Activated T-cell treated with anti-CD3 and anti-CD28 coated beads, Interleukin-2, amount 50 U/mL, for 72 hours (primary cell): Measurements from ENCODE around the gene CHAT. TPM values are rescaled to one million over a fixed set of nuclear protein-coding genes. Genes with fewer than 3 reads are reported as not detected.
"Not testable (repeated sequence)": the region's sequence is repeated elsewhere in the genome, so short reads cannot be mapped to it uniquely, and the experiment has no call there.

Experiments
- ATAC-seq, 2 donors: fragments of 150-1000 bp; cut with Tn5 transposase; replicated peaks in 1 of 2; 2 replicates each; pipeline ENCODE4 v1.10.0; 2021; ENCODE audit warnings: moderate library complexity in 2 of 2, mild to moderate bottlenecking in 1 of 2
- DNase-seq, 2 donors: peaks; one replicate each; pipeline ENCODE4 v3.0.0; 2021 to 2022; ENCODE audit warnings: mixed read lengths in 1 of 2
- H3K27ac Mint-ChIP-seq: one replicate; pipeline ENCODE4 v1.8.0; 2022; ENCODE audit warnings: mild to moderate bottlenecking, moderate library complexity, mixed read lengths
- H3K27me3 Mint-ChIP-seq: one replicate; pipeline ENCODE4 v1.8.0; 2022; ENCODE audit warnings: low read depth, mixed read lengths
- H3K36me3 Mint-ChIP-seq, 2 donors: one replicate each; pipeline ENCODE4 v1.8.0; 2022; ENCODE audit warnings: mixed read lengths in 2 of 2, mild to moderate bottlenecking in 1 of 2; ENCODE audit not compliant: insufficient read depth in 2 of 2
- H3K4me1 Mint-ChIP-seq: one replicate; pipeline ENCODE4 v1.8.0; 2022; ENCODE audit warnings: low read depth, mixed read lengths
- H3K4me3 Mint-ChIP-seq, 2 donors: one replicate each; pipeline ENCODE4 v1.8.0; 2022; ENCODE audit warnings: mild to moderate bottlenecking in 2 of 2, mixed read lengths in 2 of 2, moderate library complexity in 2 of 2
- H3K9me3 Mint-ChIP-seq, 2 donors: one replicate each; pipeline ENCODE4 v1.8.0; 2022; ENCODE audit warnings: mixed read lengths in 2 of 2
- total RNA-seq, 2 donors: library from RNA; stranded (reverse); gene quantifications; one replicate each; pipeline ENCODE4 v1.2.3, GENCODE V29; 2022

Gene CHAT
- total RNA-seq, 2 donors from 2014 or later: 0.14 TPM; not detected in 1

DNA sequence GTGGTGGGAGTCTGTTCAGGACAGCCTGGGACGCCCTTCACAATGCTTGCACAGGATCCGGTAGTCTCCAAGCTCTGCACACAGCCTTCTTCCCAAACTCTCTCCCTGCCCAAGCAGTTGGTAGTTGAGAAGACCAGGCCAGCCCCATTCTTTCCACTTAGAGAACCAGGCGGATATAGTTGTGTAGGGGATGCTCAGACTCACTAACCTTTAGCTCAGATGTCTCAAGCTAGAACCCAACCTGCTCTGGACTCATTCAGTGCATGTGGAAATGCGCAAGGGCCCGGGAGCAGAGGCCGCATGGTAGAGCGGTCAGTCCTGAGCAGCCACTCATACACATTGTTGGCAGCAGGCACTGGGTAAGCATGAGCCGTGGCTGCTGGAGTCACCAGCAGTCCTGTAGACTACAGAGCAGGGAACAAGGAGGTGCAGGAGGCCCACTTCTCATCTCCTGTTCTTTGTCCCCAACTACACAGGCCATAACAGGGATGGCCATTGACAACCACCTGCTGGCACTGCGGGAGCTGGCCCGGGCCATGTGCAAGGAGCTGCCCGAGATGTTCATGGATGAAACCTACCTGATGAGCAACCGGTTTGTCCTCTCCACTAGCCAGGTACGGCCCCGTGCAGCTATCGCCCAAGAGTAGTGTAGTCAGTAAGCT is 48.5 kb downstream of the CHAT start:
- Mint-ChIP-seq H3K27ac (no peak overlapping the region), H3K9me3 (peaks cover 4 to 9% of the 10 kb centered on the region in 2 donors), H3K27me3 (no peaks in the 10 kb centered on the region), H3K4me3 (no peak overlapping the region), H3K36me3 (peaks cover 0 to 10% of the 10 kb centered on the region in 2 donors), H3K4me1 (no peaks in the 10 kb centered on the region)
- no peak for DNase-seq
- no peak for ATAC-seq

GRCh38 chr10:49663596-49663995 is 49.8 kb downstream of the CHAT start:
- no peak for ATAC-seq
- Mint-ChIP-seq H3K4me1 (no peaks in the 10 kb centered on the region), H3K27me3 (no peaks in the 10 kb centered on the region), H3K27ac (no peak overlapping the region), H3K4me3 (no peak overlapping the region), H3K9me3 (peaks cover 4 to 9% of the 10 kb centered on the region in 2 donors), H3K36me3 (peaks cover 0 to 9% of the 10 kb centered on the region in 2 donors)
- DNase-seq: no peak

- Mint-ChIP-seq H3K36me3 (peaks cover 0 to 2% of the 10 kb centered on the region in 2 donors), H3K4me1 (no peaks in the 10 kb centered on the region), H3K27me3 (no peaks in the 10 kb centered on the region), H3K4me3 (no peak overlapping the region), H3K9me3 (peaks cover 1 to 3% of the 10 kb centered on the region in 2 donors), H3K27ac (no peak overlapping the region)
- ATAC-seq (no peak), DNase-seq (no peak)
Measured at GRCh38 chr10:49664006-49664841, 50.4 kb downstream of the CHAT start.

DNA sequence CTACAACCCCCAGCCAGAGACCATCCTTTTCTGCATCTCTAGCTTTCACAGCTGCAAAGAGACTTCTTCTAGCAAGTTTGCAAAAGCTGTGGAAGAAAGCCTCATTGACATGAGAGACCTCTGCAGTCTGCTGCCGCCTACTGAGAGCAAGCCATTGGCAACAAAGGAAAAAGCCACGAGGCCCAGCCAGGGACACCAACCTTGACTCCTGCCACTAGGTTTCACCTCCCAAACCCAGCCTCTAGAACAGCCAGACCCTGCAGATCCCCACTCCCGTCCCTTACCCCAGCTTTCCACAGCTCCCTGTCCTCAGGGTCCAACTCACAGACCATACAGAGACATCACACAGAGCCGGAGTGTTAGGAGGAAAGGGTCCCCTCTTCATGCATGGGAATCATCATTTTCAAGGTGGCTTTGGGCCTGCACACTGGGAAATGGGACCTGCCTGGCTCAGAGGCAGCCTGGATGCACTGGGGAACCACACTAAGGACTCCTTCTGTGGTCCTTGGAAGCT is 51.1 kb downstream of the CHAT start:
- H3K4me1 Mint-ChIP-seq: no peaks in the 10 kb centered on the region
- no peak for ATAC-seq

GRCh38 chr10:49666054-49666615 is 52.3 kb downstream of the CHAT start:
- H3K9me3 Mint-ChIP-seq: no peaks in the 10 kb centered on the region
- H3K4me3 Mint-ChIP-seq: no peak overlapping the region
- no peaks in the 10 kb centered on the region for H3K4me1 Mint-ChIP-seq
- peaks cover 4% of the 10 kb centered on the region for H3K27me3 Mint-ChIP-seq
- no peaks in the 10 kb centered on the region for H3K36me3 Mint-ChIP-seq
- ATAC-seq (no peak), DNase-seq (no peak)
- H3K27ac Mint-ChIP-seq: no peak overlapping the region

More for the DNA sequence above, 51.1 kb downstream of the CHAT start:
- Mint-ChIP-seq H3K27me3 (no peaks in the 10 kb centered on the region), H3K36me3 (peaks cover 0 to under 1% of the 10 kb centered on the region in 2 donors), H3K27ac (no peak overlapping the region), H3K4me3 (no peak overlapping the region), H3K9me3 (peaks cover 0 to under 1% of the 10 kb centered on the region in 2 donors)
- no peak for DNase-seq

DNA sequence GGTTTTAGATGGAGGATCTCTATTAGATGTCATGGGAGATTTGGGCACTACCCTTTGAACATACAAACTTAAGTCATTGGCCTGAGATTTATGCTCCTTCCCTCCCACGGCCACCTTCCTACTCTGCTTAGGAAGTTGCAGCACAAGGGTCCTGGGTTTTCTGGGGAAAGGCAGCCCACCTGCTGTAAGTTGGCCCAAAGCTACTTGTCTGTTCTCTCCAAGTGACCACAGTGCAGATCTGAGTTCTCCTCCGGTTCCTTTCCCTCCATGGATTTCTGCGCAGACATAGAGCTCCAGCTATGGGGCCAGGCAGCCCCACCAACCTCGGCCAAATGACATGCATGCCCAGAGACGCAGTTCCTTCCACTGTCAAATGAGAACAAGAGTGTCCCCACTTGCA is 52.8 kb downstream of the CHAT start:
- Mint-ChIP-seq H3K9me3 (no peaks in the 10 kb centered on the region), H3K36me3 (no peaks in the 10 kb centered on the region), H3K4me1 (no peaks in the 10 kb centered on the region), H3K27ac (no peak overlapping the region), H3K27me3 (peaks cover 10% of the 10 kb centered on the region), H3K4me3 (no peak overlapping the region)
- DNase-seq (no peak), ATAC-seq (no peak)

GRCh38 chr10:49667991-49668390 is 54.2 kb downstream of the CHAT start:
- H3K27ac Mint-ChIP-seq: no peak overlapping the region

GRCh38 chr10:49668684-49669083 is 54.8 kb downstream of the CHAT start:
- Mint-ChIP-seq H3K36me3 (no peaks in the 10 kb centered on the region), H3K9me3 (no peaks in the 10 kb centered on the region)

More at GRCh38 chr10:49667991-49668390, 54.2 kb downstream of the CHAT start:
- Mint-ChIP-seq H3K27me3 (peaks cover 18% of the 10 kb centered on the region), H3K36me3 (no peaks in the 10 kb centered on the region), H3K4me3 (no peak overlapping the region), H3K9me3 (no peaks in the 10 kb centered on the region), H3K4me1 (no peaks in the 10 kb centered on the region)
- ATAC-seq (no peak), DNase-seq (no peak)

GRCh38 chr10:49678827-49679479 is 65.1 kb downstream of the CHAT start:
- Mint-ChIP-seq H3K4me3 (peak overlapping the region; percentile 1 to 27), H3K4me1 (no peaks in the 10 kb centered on the region), H3K9me3 (peaks cover 6 to 8% of the 10 kb centered on the region in 2 donors), H3K27ac (no peak overlapping the region), H3K27me3 (peaks cover 60% of the 10 kb centered on the region), H3K36me3 (peaks cover 4 to 8% of the 10 kb centered on the region in 2 donors)
- ATAC-seq (no peak), DNase-seq (no peak)

More at GRCh38 chr10:49668684-49669083, 54.8 kb downstream of the CHAT start:
- ATAC-seq (no peak), DNase-seq (no peak)
- Mint-ChIP-seq H3K4me1 (no peaks in the 10 kb centered on the region), H3K27me3 (peaks cover 25% of the 10 kb centered on the region), H3K27ac (no peak overlapping the region), H3K4me3 (no peak overlapping the region)

DNA sequence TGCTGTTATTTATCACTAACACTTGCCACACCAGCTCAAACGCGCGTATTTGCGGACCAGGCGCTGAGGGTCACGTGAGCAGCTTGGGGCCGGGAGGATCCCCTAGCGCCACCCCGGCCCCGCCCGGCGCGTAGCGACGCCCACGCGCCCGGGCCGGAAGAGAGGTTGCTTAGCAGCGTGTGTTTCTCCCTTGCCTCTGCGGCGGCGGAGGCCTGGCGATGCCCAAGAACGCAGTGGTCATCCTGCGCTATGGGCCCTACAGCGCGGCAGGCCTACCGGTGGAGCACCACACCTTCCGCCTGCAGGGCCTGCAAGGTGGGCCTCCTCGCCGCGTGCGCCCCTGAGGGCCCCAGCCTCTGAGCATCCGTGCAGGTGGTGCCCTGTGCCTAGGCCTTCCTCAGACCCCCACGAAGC is 65.7 kb downstream of the CHAT start, which contains the start of gene C10orf53:
Gene C10orf53 (plus strand): TSS at position 172 of the 414 bp plus-strand sequence. CDS start 47 bp downstream, at position 219.
- Mint-ChIP-seq H3K27me3 (peaks cover 55% of the 10 kb centered on the region), H3K36me3 (peaks cover 4 to 8% of the 10 kb centered on the region in 2 donors), H3K4me1 (no peaks in the 10 kb centered on the region), H3K27ac (no peak within 1 kb of the TSS), H3K4me3 (peak within 1 kb of the TSS; percentile 1 to 27), H3K9me3 (peaks cover 6 to 9% of the 10 kb centered on the region in 2 donors)
- ATAC-seq (peak; percentile 61 to 72), DNase-seq (peak; percentile 36 to 39)

DNA sequence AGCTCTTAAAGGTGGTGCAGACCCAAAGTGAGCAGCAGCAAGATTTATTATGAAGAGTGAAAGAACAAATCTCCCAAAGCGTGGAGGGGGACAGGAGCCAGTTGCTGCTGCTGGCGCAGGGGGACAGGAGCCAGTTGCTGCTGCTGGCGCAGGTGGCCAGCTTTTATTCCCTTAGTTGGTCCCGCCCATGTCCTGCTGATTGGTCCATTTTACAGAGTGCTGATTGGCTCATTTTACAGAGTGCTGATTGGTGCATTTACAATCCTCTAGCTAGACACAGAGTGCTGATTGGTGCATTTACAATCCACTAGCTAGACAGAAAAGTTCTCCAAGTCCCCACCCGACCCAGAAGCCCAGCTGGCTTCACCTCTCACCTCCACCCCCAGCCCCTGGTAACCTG is 68.6 kb downstream of the CHAT start:
- not testable (repeated sequence) for H3K9me3 Mint-ChIP-seq, H3K36me3 Mint-ChIP-seq, DNase-seq, ATAC-seq, H3K4me1 Mint-ChIP-seq, H3K4me3 Mint-ChIP-seq, H3K27ac Mint-ChIP-seq
- peaks cover 30% of the 10 kb centered on the region for H3K27me3 Mint-ChIP-seq

DNA sequence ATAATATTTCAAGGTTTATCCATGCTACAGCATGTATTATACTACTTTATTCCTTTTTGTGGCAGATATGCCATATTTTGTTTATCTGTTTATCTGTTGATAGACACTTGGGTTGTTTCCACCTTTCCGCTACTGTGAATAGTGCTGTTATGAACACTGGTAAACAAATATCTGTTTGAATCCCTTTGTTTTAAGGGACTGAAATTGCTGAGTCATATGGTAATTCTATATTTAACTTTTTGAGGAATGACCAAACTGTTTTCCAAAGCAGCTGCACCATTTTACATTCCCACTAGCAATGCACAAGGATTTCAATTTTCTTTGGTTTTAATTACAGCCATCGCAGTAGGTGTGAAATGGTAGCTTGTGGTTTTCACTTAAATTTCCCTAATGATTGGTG is 69.0 kb downstream of the CHAT start:
- H3K4me1 Mint-ChIP-seq: no peaks in the 10 kb centered on the region
- no peak for DNase-seq

More for the DNA sequence above, 69.0 kb downstream of the CHAT start:
- peaks cover 30% of the 10 kb centered on the region for H3K27me3 Mint-ChIP-seq
- peaks cover 3 to 8% of the 10 kb centered on the region in 2 donors for H3K36me3 Mint-ChIP-seq
- H3K4me3 Mint-ChIP-seq: no peak overlapping the region
- H3K9me3 Mint-ChIP-seq: peaks cover 7 to 8% of the 10 kb centered on the region in 2 donors
- no peak for ATAC-seq
- no peak overlapping the region for H3K27ac Mint-ChIP-seq
